ENCODE results near the gene OTOP3.

GRCh38 chr17:74990581-74991105 is 54.9 kb downstream of the OTOP3 start:
- TF ChIP-seq, protein P1, sequence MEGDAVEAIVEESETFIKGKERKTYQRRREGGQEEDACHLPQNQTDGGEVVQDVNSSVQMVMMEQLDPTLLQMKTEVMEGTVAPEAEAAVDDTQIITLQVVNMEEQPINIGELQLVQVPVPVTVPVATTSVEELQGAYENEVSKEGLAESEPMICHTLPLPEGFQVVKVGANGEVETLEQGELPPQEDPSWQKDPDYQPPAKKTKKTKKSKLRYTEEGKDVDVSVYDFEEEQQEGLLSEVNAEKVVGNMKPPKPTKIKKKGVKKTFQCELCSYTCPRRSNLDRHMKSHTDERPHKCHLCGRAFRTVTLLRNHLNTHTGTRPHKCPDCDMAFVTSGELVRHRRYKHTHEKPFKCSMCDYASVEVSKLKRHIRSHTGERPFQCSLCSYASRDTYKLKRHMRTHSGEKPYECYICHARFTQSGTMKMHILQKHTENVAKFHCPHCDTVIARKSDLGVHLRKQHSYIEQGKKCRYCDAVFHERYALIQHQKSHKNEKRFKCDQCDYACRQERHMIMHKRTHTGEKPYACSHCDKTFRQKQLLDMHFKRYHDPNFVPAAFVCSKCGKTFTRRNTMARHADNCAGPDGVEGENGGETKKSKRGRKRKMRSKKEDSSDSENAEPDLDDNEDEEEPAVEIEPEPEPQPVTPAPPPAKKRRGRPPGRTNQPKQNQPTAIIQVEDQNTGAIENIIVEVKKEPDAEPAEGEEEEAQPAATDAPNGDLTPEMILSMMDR (IDR thresholded peaks at IDR 0.05; ENCODE audit: insufficient read depth, low read length, poor library complexity, severe bottlenecking): no peak
- no peak for TF ChIP-seq EZH2phosphoT487 (conservative IDR thresholded peaks at IDR 0.05; ENCODE audit: low read length)

Data from SU-DHL-6 (cell line).